Measurements from ENCODE around the gene TAF11L2.
"Not testable (repeated sequence)": the region's sequence is repeated elsewhere in the genome, so short reads cannot be mapped to it uniquely, and the experiment has no call there.

TAF11L2 gene

DNA sequence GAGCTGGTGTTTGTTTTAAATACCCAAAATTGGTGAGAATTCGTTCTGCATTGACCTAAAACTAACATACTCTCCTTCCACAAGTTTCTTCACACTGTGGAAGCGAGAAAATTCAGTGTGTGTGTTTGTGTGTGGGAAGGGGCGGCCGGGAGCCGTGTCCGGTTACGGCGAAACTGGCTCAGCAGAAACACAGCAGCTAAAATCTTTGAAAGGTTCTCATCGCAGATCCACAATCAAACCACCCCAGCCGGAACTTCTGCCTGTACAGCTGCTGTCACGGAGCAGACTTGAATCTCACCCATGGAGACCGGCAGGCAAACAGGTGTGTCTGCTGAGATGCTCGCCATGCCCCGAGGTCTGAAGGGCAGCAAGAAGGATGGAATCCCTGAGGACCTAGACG, 30.3 kb downstream of the TAF11L2 start, which contains the start of gene TAF11L6:
TSS of gene TAF11L6 (plus strand) at position 301 of the 400 bp plus-strand sequence.
- DNase-seq, result not testable (repeated sequence)

Measured in GDM1 (cell line).